SJCRH30 (cell line): ENCODE results near the gene PRKD3. TPM values are rescaled to one million over a fixed set of nuclear protein-coding genes. Genes with fewer than 3 reads are reported as not detected.

Experiments
- DNase-seq, 2 experiments: peaks; one replicate each; pipeline ENCODE4 v3.0.0-alpha.2; 2015 to 2020
- H3K27ac ChIP-seq: fragments of 250-450 bp; sonication (Bioruptor Pico); 2 replicates; pipeline ENCODE4 v1.5.1; 2020; ENCODE audit warnings: mild to moderate bottlenecking, moderate library complexity
- H3K27me3 ChIP-seq: fragments of 250-450 bp; sonication (Bioruptor Pico); 2 replicates; pipeline ENCODE4 v1.5.1; 2020; ENCODE audit warnings: mild to moderate bottlenecking, moderate library complexity
- H3K36me3 ChIP-seq: fragments of 250-450 bp; sonication (Bioruptor Pico); 2 replicates; pipeline ENCODE4 v1.5.1; 2020; ENCODE audit warnings: mild to moderate bottlenecking, moderate library complexity
- H3K4me1 ChIP-seq: fragments of 250-450 bp; sonication (Bioruptor Pico); 2 replicates; pipeline ENCODE4 v1.5.1; 2020; ENCODE audit warnings: mild to moderate bottlenecking, moderate library complexity
- H3K4me3 ChIP-seq: fragments of 250-450 bp; sonication (Bioruptor Pico); 2 replicates; pipeline ENCODE4 v1.5.1; 2020; ENCODE audit warnings: mild to moderate bottlenecking, moderate library complexity
- H3K9me3 ChIP-seq: fragments of 250-450 bp; sonication (Bioruptor Pico); replicated peaks from 2 replicates; pipeline ENCODE4 v1.5.1; 2020; ENCODE audit warnings: mild to moderate bottlenecking, moderate library complexity
- total RNA-seq: library from RNA; depleted of rRNA; stranded (reverse); fragments of >200 nt; shearing (Covaris generic); gene quantifications from 2 replicates; pipeline ENCODE4 v1.2.3, GENCODE V29; 2014

Gene PRKD3
- total RNA-seq, 1 experiment from 2014 or later: 85.1 TPM

DNA sequence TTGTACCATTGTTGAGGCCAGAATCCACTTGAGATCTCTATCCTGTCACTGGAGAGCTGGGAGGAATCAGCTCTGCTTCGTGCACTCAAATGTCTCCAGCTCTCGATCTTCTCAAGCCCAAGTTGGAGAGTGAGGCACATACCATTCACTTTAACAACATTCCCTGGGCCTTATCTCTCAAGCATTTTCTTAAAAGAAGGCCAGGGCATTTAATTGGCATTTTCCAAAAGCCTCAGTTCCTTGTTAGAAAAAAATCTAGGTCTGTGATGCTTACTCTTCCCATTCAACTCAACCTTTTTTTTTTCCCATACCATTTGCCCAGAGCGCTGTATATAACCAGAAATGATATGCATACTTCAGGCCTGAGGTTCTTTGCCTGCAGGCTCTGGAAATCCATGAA is 29.9 kb upstream of the PRKD3 start:
- Histone ChIP-seq H3K27me3 (no peaks in the 10 kb centered on the region), H3K4me1 (peaks cover 14% of the 10 kb centered on the region), H3K36me3 (no peaks in the 10 kb centered on the region), H3K9me3 (no peaks in the 10 kb centered on the region), H3K27ac (no peak overlapping the region), H3K4me3 (no peak overlapping the region)
- no peak for DNase-seq

DNA sequence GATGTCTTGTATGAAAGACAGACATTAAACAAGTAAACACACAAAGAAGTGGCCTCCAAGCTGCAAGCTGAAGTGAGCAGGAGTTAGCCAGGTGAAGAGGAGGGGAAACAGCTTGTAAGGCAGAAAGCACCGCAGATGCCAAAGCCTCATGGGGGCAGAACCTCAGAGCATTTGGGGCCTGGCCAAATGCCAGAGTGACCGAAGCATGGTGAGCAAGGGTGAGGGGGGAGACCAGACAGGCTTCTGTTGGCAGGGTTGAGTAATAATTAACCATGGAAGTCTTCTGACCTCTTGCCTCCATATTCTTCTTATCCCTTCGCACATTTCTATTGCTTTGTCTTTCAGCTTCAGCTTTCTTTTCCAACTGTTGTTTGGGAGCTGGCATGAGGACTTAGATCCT is 25.4 kb upstream of the PRKD3 start:
- H3K27ac ChIP-seq: no peak overlapping the region
- H3K4me1 ChIP-seq: peaks cover 29% of the 10 kb centered on the region
- H3K9me3 ChIP-seq: no peaks in the 10 kb centered on the region
- DNase-seq: peak; percentile 45 to 67
- no peak overlapping the region for H3K4me3 ChIP-seq
- no peaks in the 10 kb centered on the region for H3K36me3 ChIP-seq
- no peaks in the 10 kb centered on the region for H3K27me3 ChIP-seq

DNA sequence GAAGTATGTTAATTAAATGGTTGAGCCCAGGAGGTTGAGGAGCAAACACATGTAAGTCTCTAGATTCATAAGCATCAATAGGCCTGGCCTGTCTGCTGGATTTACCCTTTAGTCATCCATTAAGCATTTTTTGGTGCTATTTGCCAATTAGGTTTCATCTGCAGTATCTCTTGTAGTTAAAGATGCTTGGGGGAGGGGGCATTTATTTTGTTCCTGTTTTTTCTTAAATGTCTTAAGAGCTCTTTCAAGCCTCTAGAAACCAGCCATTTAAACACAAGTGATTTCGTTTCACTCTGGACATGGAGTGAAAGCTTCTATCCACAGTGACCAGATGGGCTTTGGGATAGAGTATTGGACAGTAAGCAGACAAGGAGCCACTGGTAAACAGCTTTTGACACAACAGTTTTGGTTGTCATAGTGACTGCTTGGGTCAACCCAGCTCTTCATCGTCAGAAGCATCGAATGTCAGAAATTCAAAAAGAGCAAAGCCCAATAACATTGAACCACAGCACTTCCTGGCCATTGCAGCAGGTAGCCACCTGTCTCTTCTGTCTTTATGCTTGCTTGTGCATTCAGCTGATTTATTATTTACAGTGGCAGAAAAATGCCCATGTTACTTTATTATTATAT is 24.7 kb upstream of the PRKD3 start:
- Histone ChIP-seq H3K4me1 (peaks cover 29% of the 10 kb centered on the region), H3K36me3 (no peaks in the 10 kb centered on the region), H3K27me3 (no peaks in the 10 kb centered on the region), H3K4me3 (no peak overlapping the region), H3K27ac (no peak overlapping the region), H3K9me3 (no peaks in the 10 kb centered on the region)
- DNase-seq: no peak

DNA sequence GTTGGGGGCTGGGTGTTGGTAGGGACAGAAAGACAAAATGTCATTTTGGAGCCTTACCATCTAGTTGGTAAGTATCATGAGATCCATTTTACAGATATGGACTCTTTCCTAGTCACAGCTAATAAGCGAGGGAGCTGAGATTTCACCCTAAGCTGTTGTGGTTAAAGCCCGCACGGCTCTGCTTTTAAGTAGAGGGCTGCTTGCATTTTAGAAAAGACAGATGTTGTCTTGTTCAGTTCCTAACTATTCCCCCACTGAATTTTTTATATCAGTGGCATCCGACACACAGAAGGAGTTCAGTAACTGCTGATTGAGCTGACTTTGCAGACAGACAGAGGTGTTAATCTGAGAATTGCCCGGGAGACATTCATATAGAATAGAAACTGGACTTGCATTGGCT is 23.5 kb upstream of the PRKD3 start:
- H3K9me3 ChIP-seq: no peaks in the 10 kb centered on the region

DNA sequence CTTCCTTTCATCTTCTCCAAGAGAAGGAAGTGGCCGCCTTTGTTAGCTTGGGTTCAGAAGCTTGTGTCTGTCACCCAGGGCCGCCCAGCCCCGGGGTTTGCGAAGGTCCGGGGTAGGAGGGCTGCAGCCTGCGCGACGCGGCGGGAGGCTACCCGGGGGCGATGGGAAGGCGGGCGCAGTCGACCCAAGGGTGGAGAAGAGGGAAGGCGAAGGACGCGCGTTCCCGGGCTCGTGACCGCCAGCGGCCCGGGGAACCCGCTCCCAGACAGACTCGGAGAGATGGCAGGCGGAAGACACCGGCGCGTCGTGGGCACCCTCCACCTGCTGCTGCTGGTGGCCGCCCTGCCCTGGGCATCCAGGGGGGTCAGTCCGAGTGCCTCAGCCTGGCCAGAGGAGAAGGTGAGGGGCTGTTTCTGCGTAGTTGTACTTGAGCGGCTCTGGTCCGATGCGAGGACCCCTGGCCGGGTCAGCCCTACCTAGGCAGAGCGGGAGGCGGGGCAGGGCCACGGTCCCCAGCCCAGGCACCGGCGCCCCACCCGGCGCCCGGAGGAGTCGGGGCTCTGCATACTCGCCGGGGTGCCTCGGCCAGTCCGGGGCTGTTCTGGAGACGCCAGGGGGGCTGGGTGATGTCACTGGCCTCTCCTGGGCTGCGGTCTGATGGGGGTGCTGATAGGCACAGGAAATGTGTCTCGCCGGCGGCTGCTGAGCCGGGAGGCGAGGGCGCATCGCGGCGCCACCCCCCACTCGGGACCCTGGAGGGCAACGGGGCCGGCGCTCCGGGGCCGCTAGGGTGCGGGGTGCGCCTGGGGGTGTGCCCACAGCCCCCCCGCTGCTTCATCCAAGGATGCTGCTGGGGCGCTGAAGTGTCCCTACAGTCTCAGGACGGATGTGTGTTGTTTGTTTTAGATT is 20.1 kb upstream of the PRKD3 start, which contains the start of gene QPCT:
TSS of gene QPCT (plus strand) at position 178 of the 909 bp plus-strand sequence. CDS start at position 280, 102 bp downstream.
- Histone ChIP-seq H3K9me3 (no peaks in the 10 kb centered on the region), H3K36me3 (no peaks in the 10 kb centered on the region), H3K4me3 (no peak within 1 kb of the TSS), H3K4me1 (peaks cover 33% of the 10 kb centered on the region), H3K27me3 (no peaks in the 10 kb centered on the region), H3K27ac (no peak within 1 kb of the TSS)
- no peak for DNase-seq

More for the DNA sequence above, 23.5 kb upstream of the PRKD3 start:
- H3K4me3 ChIP-seq: no peak overlapping the region
- no peak overlapping the region for H3K27ac ChIP-seq
- H3K36me3 ChIP-seq: no peaks in the 10 kb centered on the region
- H3K27me3 ChIP-seq: no peaks in the 10 kb centered on the region
- DNase-seq: peak; percentile 37 to 69
- peaks cover 35% of the 10 kb centered on the region for H3K4me1 ChIP-seq

DNA sequence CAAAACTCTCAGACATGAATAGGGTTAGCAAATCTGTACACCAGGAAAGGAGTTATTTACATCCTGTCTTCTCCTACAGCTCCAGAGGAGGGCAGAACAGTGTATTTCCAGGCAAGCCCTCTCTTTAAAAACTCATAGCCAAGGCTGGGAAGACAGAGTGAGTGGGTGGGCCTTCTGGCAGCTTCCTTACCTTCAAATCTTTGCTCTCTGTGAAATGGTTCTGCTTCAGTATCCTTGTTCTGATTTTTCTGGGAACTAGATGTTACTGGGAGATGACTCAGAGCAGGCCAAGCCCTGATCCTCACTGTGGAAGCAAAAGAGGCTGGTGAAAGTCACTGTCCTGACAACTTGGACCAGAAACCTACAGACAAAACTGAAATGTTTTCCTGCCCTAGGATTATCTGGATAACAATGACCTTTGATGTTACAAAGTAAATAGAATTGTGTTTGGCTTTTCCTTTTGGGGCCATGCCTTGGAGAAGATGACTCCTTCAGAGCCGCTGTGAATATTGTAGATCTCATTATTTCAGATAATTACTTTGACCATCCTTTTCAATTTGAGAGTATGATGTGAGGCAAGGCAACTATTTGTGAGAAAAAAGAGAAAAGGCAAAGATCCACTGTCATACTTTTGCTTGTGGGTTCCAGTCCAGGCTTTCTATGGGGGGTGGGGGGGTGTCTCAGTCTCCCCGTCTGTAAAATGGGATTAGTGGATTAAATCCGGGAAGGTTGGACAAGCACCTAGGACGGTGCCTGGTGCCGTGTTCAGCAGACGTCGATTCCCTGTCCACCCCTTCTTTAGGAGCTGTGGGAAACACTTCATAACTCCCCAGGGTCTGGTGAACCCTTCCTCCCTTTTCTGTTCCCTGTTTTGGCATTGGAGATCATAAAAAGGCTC is 19.2 kb upstream of the PRKD3 start:
- DNase-seq: peak in 1 of 2 experiments; percentile 47
- Histone ChIP-seq H3K9me3 (no peaks in the 10 kb centered on the region), H3K36me3 (no peaks in the 10 kb centered on the region), H3K27me3 (no peaks in the 10 kb centered on the region), H3K4me3 (no peak overlapping the region), H3K27ac (no peak overlapping the region), H3K4me1 (peaks cover 26% of the 10 kb centered on the region)

DNA sequence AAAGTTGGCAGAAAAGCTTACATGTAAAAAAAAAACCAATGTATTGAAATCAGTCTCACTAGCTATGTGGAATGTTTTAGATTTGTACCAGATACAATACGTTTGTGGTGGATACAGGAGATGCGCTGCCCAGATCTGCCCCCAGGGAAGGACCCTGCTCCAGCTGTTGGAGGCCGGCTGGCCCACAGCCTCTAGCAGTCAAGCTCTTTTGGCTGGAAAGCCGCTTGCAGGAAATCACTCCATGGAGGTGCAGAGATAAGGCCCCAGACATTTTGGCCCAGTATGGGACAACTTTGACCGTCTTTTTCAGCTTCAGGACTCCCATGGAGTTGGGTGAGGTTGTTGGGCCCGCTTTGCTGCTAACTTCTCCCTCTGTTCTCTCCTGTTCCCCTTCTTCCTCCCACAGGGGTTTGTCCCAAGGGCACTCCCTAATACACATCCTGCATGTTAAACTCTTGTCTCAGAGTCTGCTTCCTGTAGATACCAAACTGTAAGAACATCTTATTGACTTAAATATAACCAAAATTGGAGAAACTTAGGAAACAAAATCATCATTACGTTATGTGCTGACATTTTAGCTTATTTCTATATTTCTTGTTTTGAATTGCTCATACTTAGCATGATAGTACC is 18.1 kb upstream of the PRKD3 start:
- Histone ChIP-seq H3K4me1 (peaks cover 18% of the 10 kb centered on the region), H3K36me3 (no peaks in the 10 kb centered on the region), H3K4me3 (no peak overlapping the region), H3K27ac (no peak overlapping the region; the same call in 1 of the 2 replicates), H3K27me3 (no peaks in the 10 kb centered on the region), H3K9me3 (no peaks in the 10 kb centered on the region)
- peak; percentile 76 to 84 for DNase-seq

DNA sequence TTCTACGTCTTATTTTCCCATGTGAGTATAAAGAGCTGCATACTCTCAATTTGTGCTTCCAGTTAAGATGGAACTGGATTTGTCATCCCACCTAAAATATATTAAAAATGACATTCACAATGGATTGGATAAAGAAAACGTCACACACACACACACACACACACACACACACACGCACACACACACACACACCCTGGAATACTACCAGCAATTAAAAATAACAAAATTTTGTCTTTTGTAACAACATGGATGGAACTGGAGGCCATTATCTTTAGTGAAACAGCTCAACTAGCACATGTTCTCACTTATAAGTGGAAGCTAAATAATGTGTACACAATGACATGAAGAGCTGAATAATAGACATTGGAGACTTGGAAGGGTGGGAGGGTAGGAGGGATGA is 16.0 kb upstream of the PRKD3 start:
- Histone ChIP-seq H3K36me3 (no peaks in the 10 kb centered on the region), H3K9me3 (no peaks in the 10 kb centered on the region), H3K27me3 (no peaks in the 10 kb centered on the region), H3K27ac (no peak overlapping the region), H3K4me3 (no peak overlapping the region), H3K4me1 (peaks cover 18% of the 10 kb centered on the region)
- DNase-seq: no peak

DNA sequence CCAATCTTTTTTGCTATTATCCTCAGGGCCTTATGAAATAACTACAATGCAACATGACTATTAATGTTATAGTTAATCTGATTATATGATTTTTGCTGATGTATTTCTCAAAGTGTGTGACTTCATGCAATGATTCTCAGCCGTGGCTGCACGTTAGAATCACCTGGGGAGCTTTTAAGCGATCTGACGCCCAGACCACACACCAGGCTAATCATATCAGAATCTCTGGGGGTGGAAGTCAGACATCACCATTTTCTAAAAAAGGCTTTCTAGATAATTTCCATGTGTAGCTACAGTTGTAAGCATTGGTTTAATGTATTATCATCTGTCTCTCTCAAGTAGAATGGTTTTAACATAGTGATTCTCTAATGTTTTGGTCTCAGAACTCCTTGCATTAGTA is 14.3 kb upstream of the PRKD3 start:
- Histone ChIP-seq H3K27ac (no peak overlapping the region), H3K4me3 (no peak overlapping the region), H3K4me1 (peaks cover 18% of the 10 kb centered on the region), H3K9me3 (no peaks in the 10 kb centered on the region), H3K27me3 (no peaks in the 10 kb centered on the region), H3K36me3 (no peaks in the 10 kb centered on the region)
- no peak for DNase-seq

DNA sequence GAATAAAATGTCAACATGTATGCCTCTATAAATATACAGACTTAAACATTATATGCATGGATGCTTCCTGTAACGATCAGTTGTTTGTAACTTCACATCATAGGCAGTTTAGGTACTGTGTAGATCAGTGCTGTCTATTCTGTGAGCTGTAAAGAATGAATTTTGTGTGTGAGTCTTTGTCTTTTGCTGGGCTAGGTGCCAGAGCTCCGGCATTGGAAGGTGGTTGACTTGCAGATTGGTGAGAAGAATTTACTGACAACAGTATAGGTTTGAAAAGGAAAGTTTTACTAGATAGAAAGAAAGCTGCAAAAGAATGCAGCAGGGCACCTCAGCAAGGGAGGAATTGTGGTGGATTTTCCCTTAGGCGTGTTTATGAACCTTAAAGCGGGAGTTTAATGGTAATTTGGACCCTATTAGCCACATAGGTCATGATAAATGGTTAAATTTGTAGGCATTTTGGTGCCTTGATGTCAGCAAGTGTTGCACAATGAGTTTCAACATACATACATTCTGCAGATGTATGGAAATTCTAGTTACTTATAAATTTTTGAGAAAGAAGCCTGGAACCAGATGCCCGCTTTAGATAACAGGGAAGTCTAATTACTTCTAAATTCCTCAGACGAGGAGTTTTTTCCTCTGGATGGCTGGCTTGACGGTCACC is 13.1 kb upstream of the PRKD3 start:
- H3K4me1 ChIP-seq: peaks cover 16% of the 10 kb centered on the region
- no peaks in the 10 kb centered on the region for H3K9me3 ChIP-seq
- no peaks in the 10 kb centered on the region for H3K27me3 ChIP-seq
- no peak for DNase-seq
- no peaks in the 10 kb centered on the region for H3K36me3 ChIP-seq
- H3K4me3 ChIP-seq: no peak overlapping the region
- no peak overlapping the region for H3K27ac ChIP-seq

DNA sequence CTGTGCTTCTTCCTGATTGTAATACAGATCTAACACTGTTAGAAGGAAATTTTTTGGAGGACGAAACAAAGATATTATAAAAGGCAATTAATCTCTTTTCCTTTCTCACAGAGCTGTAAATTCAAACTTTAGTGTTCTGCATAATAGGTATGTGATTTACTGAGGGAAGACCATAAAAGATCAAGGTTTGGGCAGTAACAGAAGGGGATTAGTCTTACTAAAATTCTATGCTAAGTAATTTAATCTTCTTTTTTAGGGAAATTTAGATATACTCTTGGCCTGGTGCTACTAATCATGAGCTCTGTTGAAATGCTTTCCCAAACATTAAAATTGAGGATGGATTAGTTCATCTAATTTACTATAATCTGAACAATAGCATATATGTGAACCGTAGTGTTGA is 11.0 kb upstream of the PRKD3 start:
- Histone ChIP-seq H3K27me3 (no peaks in the 10 kb centered on the region), H3K4me3 (no peak overlapping the region), H3K9me3 (no peaks in the 10 kb centered on the region), H3K36me3 (no peaks in the 10 kb centered on the region), H3K27ac (no peak overlapping the region), H3K4me1 (peaks cover 16% of the 10 kb centered on the region)
- DNase-seq: no peak

DNA sequence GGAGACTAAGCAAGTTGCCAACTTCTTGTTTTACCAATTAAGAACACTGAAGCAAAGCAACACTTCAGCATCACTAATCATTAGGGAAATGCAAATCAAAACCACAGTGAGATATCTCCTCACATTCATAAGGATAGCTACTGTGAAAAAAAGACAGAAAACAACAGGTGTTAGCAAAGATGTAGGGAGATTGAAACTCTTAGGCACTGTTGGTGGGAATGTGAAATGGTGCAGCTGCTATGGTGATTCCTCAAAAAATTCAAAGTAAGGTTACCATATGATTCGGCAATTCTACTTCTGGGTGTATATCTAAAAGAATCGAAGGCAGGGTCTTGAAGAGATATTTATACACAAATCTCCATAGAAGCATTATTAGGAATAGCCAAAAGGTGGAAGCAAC is 8.6 kb upstream of the PRKD3 start:
- no peaks in the 10 kb centered on the region for H3K36me3 ChIP-seq
- peak; percentile 39 to 83 for DNase-seq
- H3K9me3 ChIP-seq: no peaks in the 10 kb centered on the region
- H3K4me1 ChIP-seq: peaks cover 14% of the 10 kb centered on the region
- H3K27me3 ChIP-seq: no peaks in the 10 kb centered on the region
- H3K4me3 ChIP-seq: no peak overlapping the region
- H3K27ac ChIP-seq: peak overlapping the region; percentile 43

DNA sequence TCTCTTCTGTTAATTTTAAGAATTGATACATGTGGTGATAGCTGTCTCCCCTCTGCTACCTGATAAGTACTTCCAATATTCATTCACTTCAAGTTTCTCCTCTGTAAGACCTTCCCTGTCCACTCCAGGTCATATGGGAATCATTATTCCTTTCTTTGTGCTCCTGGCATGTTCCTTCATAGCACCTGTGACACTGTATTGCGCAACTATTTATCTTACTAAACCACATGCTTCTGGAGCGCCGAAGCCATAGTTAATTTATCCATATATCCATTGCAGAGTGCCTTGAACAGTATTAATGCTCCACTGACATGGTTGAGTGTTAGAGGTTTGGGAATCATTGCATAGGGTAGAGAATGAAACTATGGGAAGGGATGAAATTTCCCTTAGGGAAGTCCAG is 7.9 kb upstream of the PRKD3 start:
- DNase-seq: no peak
- Histone ChIP-seq H3K36me3 (no peaks in the 10 kb centered on the region), H3K27me3 (no peaks in the 10 kb centered on the region), H3K4me3 (no peak overlapping the region), H3K9me3 (no peaks in the 10 kb centered on the region), H3K4me1 (peaks cover 14% of the 10 kb centered on the region), H3K27ac (peak overlapping the region; percentile 43)

DNA sequence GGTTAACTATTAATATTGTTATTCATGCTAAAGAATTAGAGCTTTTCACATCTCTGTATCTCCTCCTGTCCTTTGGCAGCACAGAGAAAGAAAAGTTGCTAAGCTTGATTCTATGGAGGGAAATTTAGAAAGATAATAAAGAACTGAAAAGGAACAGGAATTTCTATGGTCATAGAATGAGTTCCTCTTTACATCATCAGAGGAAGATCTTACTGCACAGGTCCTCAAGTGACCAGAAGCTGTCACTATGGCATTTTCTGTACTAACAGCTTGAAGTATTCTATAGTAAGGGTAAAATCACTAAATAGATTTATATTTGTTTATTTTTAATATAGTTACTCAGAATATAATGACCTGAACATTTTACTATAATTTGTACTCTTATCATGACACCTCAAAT is 6.0 kb upstream of the PRKD3 start:
- Histone ChIP-seq H3K4me3 (no peak overlapping the region), H3K27me3 (no peaks in the 10 kb centered on the region), H3K36me3 (no peaks in the 10 kb centered on the region), H3K27ac (no peak overlapping the region), H3K9me3 (no peaks in the 10 kb centered on the region), H3K4me1 (peaks cover 14% of the 10 kb centered on the region)
- DNase-seq: no peak
